IMR-90 (cell line): ENCODE data around the gene SEC61A1. TPM values are rescaled to one million over a fixed set of nuclear protein-coding genes. Genes with fewer than 3 reads are reported as not detected.

Experiments used
- ATAC-seq: fragments of 200-7000 bp; cut with Tn5 transposase; 2 replicates; pipeline ENCODE4 v1.9.1; 2020; ENCODE audit warnings: low read depth, mild to moderate bottlenecking, moderate library complexity
- BruUV-seq: library from RNA; stranded (reverse); fragments of 400-500 nt; replicated peaks from 2 replicates; lab custom pipeline; 2021; lab: Mats Ljungman, UMichigan
- CTCF ChIA-PET: fragments of 300-600 bp; formaldehyde crosslinking; extraction: SDS; loops from one replicate; lab custom pipeline; 2021; ENCODE audit warnings: antibody characterized with exemption; lab: Yijun Ruan, JAX
- POLR2A ChIA-PET: fragments of 300-600 bp; sonication (Branson Sonifier 250); formaldehyde crosslinking; loops from one replicate; lab custom pipeline; 2022; ENCODE audit warnings: antibody characterized with exemption; ENCODE audit not compliant: unreplicated experiment; lab: Charles Lee
- DNase-seq: peaks from one replicate; pipeline ENCODE4 v3.0.0; 2013
- H2AFZ ChIP-seq: replicated peaks from 2 replicates; pipeline ENCODE3; 2013; ENCODE audit warnings: low read length, mild to moderate bottlenecking; ENCODE audit not compliant: poor library complexity
- H2AK5ac ChIP-seq: 2 replicates; pipeline ENCODE4 v1.6.1; 2013; ENCODE audit warnings: low read depth, low read length, inconsistent platforms
- H2AK9ac ChIP-seq: replicated peaks from 2 replicates; pipeline ENCODE3; 2013; ENCODE audit warnings: mild to moderate bottlenecking, low read depth, low read length, moderate library complexity; ENCODE audit not compliant: poor library complexity
- H2BK120ac ChIP-seq: 2 replicates; pipeline ENCODE4 v1.6.1; 2013; ENCODE audit warnings: low read depth, low read length, inconsistent platforms
- H2BK15ac ChIP-seq: 3 replicates; pipeline ENCODE4 v1.6.1; 2013; ENCODE audit warnings: low read depth, low read length, inconsistent platforms
- H2BK20ac ChIP-seq: 2 replicates; pipeline ENCODE4 v1.6.1; 2013; ENCODE audit warnings: low read depth, mild to moderate bottlenecking, inconsistent platforms, low read length, moderate library complexity
- H2BK5ac ChIP-seq: 2 replicates; pipeline ENCODE4 v1.6.1; 2013; ENCODE audit warnings: mild to moderate bottlenecking, low read depth, low read length, inconsistent platforms; ENCODE audit not compliant: poor library complexity, severe bottlenecking
- H3K14ac ChIP-seq: replicated peaks from 2 replicates; pipeline ENCODE4 v1.6.1; 2013; ENCODE audit warnings: low read depth, low read length, inconsistent platforms
- H3K18ac ChIP-seq: 2 replicates; pipeline ENCODE4 v1.6.1; 2013; ENCODE audit warnings: low read depth, low read length, control low read depth
- H3K23ac ChIP-seq: 2 replicates; pipeline ENCODE4 v1.6.1; 2013; ENCODE audit warnings: low read depth, low read length, inconsistent platforms
- H3K27ac ChIP-seq: 2 replicates; pipeline ENCODE4 v1.5.1; 2013; ENCODE audit warnings: mild to moderate bottlenecking, control low read depth, low read length; ENCODE audit not compliant: insufficient read depth
- H3K27me3 ChIP-seq: 2 replicates; pipeline ENCODE4 v1.6.1; 2013; ENCODE audit warnings: low read length; ENCODE audit not compliant: control insufficient read depth, insufficient read depth
- H3K36me3 ChIP-seq: 2 replicates; pipeline ENCODE4 v1.6.1; 2013; ENCODE audit warnings: low read length, mixed read lengths; ENCODE audit not compliant: control insufficient read depth, insufficient read depth
- H3K4ac ChIP-seq: 2 replicates; pipeline ENCODE4 v1.6.1; 2013; ENCODE audit warnings: low read depth, low read length, inconsistent platforms
- H3K4me1 ChIP-seq: 2 replicates; pipeline ENCODE4 v1.6.1; 2013; ENCODE audit warnings: low read length, mixed read lengths; ENCODE audit not compliant: control insufficient read depth, insufficient read depth
- H3K4me2 ChIP-seq: 2 replicates; pipeline ENCODE4 v1.6.1; 2013; ENCODE audit warnings: low read depth, mild to moderate bottlenecking, control low read depth, low read length, moderate library complexity
- H3K4me3 ChIP-seq: 2 replicates; pipeline ENCODE4 v1.5.1; 2013; ENCODE audit warnings: low read depth, mild to moderate bottlenecking, control low read depth, low read length, moderate library complexity; ENCODE audit not compliant: insufficient read depth
- H3K56ac ChIP-seq: 2 replicates; pipeline ENCODE4 v1.6.1; 2013; ENCODE audit warnings: low read length, inconsistent platforms; ENCODE audit not compliant: insufficient read depth; ENCODE audit errors: extremely low read depth
- H3K79me1 ChIP-seq, 2 experiments: 2 replicates each; pipeline ENCODE4 v1.6.1; 2013; ENCODE audit warnings: low read length in 2 of 2, inconsistent platforms in 1 of 2, low read depth in 1 of 2
- H3K9ac ChIP-seq: 2 replicates; pipeline ENCODE4 v1.6.1; 2013; ENCODE audit warnings: low read depth, low read length, control low read depth
- H3K9me1 ChIP-seq: 2 replicates; pipeline ENCODE4 v1.6.1; 2013; ENCODE audit warnings: low read length, inconsistent platforms; ENCODE audit not compliant: insufficient read depth
- H3K9me3 ChIP-seq: 2 replicates; pipeline ENCODE4 v1.6.1; 2013; ENCODE audit warnings: low read length; ENCODE audit not compliant: control insufficient read depth, insufficient read depth
- H4K20me1 ChIP-seq: 2 replicates; pipeline ENCODE4 v1.6.1; 2013; ENCODE audit warnings: low read length, inconsistent platforms; ENCODE audit not compliant: insufficient read depth
- H4K5ac ChIP-seq: 2 replicates; pipeline ENCODE4 v1.6.1; 2013; ENCODE audit warnings: mild to moderate bottlenecking, low read depth, low read length, control low read depth
- H4K8ac ChIP-seq, 2 experiments: 2 replicates each; pipeline ENCODE4 v1.6.1; 2013; ENCODE audit warnings: low read depth in 2 of 2, low read length in 2 of 2, control low read depth in 1 of 2, inconsistent platforms in 1 of 2
- H4K91ac ChIP-seq: 2 replicates; pipeline ENCODE4 v1.6.1; 2013; ENCODE audit warnings: low read depth, low read length, inconsistent platforms; ENCODE audit not compliant: insufficient read depth
- CTCF ChIP-seq: conservative IDR thresholded peaks from 2 replicates; pipeline ENCODE4 v1.5.1; 2012; ENCODE audit warnings: mild to moderate bottlenecking, low read depth, low read length, improper control_type of control experiment
- MAFK ChIP-seq: IDR thresholded peaks from 2 replicates; pipeline ENCODE4 v1.6.1; 2012; ENCODE audit warnings: low read depth, low read length, improper control_type of control experiment
- WGBS, 2 experiments: methylation state at CpG; one replicate each; pipeline versions ENCODE4 v1.1.5 to v1.1.7; 2013; ENCODE audit warnings: missing lambda C conversion rate in 2 of 2; ENCODE audit not compliant: insufficient read length in 1 of 2; ENCODE audit errors: extremely low coverage in 2 of 2; 5-methylcytosine and 5-hydroxymethylcytosine counted together
- dilution Hi-C: fragments of 300-500 bp; cut with HindIII; formaldehyde crosslinking; loops from one replicate; pipeline ENCODE4 v1.14.3; 2018; ENCODE audit warnings: low sequenced_read_pairs; ENCODE audit not compliant: unreplicated experiment
- in situ Hi-C: fragments of 300-500 bp; cut with MboI; formaldehyde crosslinking; loops from 3 replicates; pipeline ENCODE4 v1.14.3; 2019; ENCODE audit warnings: low sequenced_read_pairs, inconsistent platforms, mixed read lengths
- intact Hi-C: fragments of 100-400 bp; cut with micrococcal nuclease; formaldehyde crosslinking; loops from 2 replicates; pipeline ENCODE4 v1.10.0; 2022
- polyA plus RNA-seq, 3 experiments: library from polyadenylated mRNA; depleted of rRNA; stranded (reverse); fragments of >200 nt; gene quantifications; 2 replicates each; pipeline ENCODE4 v1.2.3, GENCODE V29; 2012; ENCODE audit warnings: low replicate concordance in 1 of 3
- total RNA-seq: library from RNA; depleted of rRNA; stranded (reverse); fragments of >200 nt; gene quantifications from 2 replicates; pipeline ENCODE4 v1.2.3, GENCODE V29; 2012

The SEC61A1 gene
- total and polyA plus RNA-seq, 2 of the 4 experiments (the other 2 are of a cell fraction) = 377 to 478 TPM

- Histone ChIP-seq H2BK20ac (no peak overlapping the region), H3K27me3 (no peaks in the 10 kb centered on the region), H3K23ac (peak overlapping the region; percentile 51), H3K79me1 (peaks cover 15 to 40% of the 10 kb centered on the region in 2 experiments), H2BK5ac (no peak overlapping the region), H3K4me2 (peak overlapping the region; percentile 94), H3K4me1 (peaks cover 12% of the 10 kb centered on the region), H2AFZ (no peak overlapping the region), H3K9me3 (no peaks in the 10 kb centered on the region), H3K18ac (no peak overlapping the region), H3K4ac (no peak overlapping the region; the same call in 1 of the 2 replicates), H2AK5ac (no peak overlapping the region), H3K4me3 (no peak overlapping the region), H3K9ac (peak overlapping the region; percentile 24; the same call in 1 of the 2 replicates), H4K20me1 (peaks cover 6% of the 10 kb centered on the region; the same call in 1 of the 2 replicates), H2BK15ac (no peak overlapping the region; the same call in 2 of the 3 replicates), H3K14ac (0 out of 2 replicates have a peak overlapping the region, but pooled peaks have one; percentile 17), H3K36me3 (peaks cover 12% of the 10 kb centered on the region), H2BK120ac (no peak overlapping the region), H3K27ac (peak overlapping the region; percentile 34; the same call in 1 of the 2 replicates), H3K56ac (no peak overlapping the region), H3K9me1 (peaks cover 19% of the 10 kb centered on the region), H4K91ac (peak overlapping the region; percentile 38; the same call in 1 of the 2 replicates), H4K5ac (0 out of 2 replicates have a peak overlapping the region, but pooled peaks have one; percentile 67), H2AK9ac (no peak overlapping the region), H4K8ac (no peak overlapping the region)
- intact Hi-C loops (no loop called here), in situ Hi-C loops (no loop called here), dilution Hi-C loops (no loop called here)
- POLR2A ChIA-PET = no interaction called here
- TF ChIP-seq MAFK (no peak), CTCF (no peak)
- DNase-seq (peak; percentile 10), ATAC-seq (peak; percentile 25; the same call in 1 of the 2 replicates)
- no TSS peak for BruUV-seq
- 20% methylated on average over 3 of the region's 8 CpGs; no CpG with 5 or more reads in 1 of the 2 experiments for WGBS, 2 experiments
- CTCF ChIA-PET = no interaction called here
These were observed 55.6 kb downstream of the SEC61A1 start for GRCh38 chr3:128107834-128108233.
